D721Med (cell line): ENCODE results near the gene CIROP.

ENCODE experiments used
- DNase-seq: peaks from one replicate; pipeline ENCODE4 v3.0.0; 2011; ENCODE audit warnings: low spot score; ENCODE audit not compliant: insufficient read length
- FAIRE-seq: peaks from 2 replicates; lab custom pipeline; 2011; peaks lifted over from hg19 to GRCh38; lab: Jason Lieb, UNC
- TF ChIP-seq, protein P1 (sequence below): IDR thresholded peaks from 2 replicates; pipeline ENCODE4 v1.5.1; 2012; ENCODE audit warnings: mild to moderate bottlenecking, control low read depth; ENCODE audit not compliant: insufficient read depth; ENCODE audit errors: missing control alignments

CIROP gene

DNA sequence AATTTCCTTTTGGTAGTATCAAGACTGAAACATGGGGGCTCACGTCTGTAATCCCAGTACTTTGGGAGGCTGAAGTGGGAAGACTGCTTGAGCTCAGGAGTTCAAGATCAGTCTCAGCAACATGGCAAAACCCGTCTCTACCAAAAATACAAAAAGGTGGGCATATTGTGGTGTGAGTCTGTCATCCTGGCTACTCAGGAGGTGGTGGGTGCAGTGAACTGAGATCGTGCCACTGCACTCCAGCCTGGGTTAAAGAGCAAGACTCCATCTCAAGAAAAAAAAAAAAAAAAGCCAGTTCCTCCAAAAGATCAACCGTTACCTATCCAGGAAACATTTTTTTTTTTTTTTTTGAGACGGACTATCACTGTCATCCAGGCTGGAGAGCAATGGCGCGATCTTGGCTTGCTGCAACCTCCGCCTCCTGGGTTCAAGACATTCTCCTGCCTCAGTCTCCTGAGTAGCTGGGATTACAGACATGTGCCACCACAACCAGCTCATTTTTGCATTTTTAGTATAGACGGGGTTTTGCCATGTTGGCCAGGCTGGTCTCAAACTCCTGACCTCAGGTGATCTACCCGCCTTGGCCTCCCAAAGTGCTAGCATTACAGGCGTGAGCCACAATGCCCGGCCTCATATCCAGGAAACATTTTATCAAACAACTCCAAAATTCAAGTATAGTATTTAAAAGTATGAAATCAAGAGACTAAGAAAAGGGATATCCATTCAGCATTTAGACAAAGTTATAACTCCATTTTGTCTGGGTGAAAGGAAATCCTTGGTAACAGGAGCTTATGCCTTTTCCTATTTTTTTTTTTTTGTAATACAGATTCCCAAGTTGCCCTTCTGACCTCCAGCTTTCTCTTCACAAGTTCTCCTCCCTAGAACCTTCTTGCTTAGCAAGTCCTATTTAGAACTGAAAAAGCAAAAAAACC lies 13.2 kb downstream of the CIROP start:
- FAIRE-seq (no peak), DNase-seq (no peak)
- TF ChIP-seq, protein P1, sequence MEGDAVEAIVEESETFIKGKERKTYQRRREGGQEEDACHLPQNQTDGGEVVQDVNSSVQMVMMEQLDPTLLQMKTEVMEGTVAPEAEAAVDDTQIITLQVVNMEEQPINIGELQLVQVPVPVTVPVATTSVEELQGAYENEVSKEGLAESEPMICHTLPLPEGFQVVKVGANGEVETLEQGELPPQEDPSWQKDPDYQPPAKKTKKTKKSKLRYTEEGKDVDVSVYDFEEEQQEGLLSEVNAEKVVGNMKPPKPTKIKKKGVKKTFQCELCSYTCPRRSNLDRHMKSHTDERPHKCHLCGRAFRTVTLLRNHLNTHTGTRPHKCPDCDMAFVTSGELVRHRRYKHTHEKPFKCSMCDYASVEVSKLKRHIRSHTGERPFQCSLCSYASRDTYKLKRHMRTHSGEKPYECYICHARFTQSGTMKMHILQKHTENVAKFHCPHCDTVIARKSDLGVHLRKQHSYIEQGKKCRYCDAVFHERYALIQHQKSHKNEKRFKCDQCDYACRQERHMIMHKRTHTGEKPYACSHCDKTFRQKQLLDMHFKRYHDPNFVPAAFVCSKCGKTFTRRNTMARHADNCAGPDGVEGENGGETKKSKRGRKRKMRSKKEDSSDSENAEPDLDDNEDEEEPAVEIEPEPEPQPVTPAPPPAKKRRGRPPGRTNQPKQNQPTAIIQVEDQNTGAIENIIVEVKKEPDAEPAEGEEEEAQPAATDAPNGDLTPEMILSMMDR: no peak

DNA sequence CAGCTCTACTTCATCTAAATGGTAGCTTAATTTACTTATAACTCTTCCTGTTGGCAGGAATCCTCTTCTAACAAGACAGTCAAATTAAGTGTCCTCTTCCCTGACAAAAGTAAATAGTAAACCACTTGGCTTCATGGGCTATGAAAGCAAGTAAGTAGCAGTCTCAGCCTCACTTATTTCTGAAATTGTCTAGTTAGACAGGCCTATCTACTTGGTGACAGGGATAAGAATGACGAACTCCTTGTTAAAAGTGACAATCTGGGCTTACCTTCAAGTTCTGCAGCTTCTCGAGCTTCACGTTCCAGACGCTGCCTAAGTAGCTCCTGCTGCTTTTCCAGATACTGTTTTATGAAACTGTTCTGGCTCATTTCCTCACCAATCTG lies 14.5 kb downstream of the CIROP start:
- TF ChIP-seq, protein P1: no peak
- no peak for DNase-seq

DNA sequence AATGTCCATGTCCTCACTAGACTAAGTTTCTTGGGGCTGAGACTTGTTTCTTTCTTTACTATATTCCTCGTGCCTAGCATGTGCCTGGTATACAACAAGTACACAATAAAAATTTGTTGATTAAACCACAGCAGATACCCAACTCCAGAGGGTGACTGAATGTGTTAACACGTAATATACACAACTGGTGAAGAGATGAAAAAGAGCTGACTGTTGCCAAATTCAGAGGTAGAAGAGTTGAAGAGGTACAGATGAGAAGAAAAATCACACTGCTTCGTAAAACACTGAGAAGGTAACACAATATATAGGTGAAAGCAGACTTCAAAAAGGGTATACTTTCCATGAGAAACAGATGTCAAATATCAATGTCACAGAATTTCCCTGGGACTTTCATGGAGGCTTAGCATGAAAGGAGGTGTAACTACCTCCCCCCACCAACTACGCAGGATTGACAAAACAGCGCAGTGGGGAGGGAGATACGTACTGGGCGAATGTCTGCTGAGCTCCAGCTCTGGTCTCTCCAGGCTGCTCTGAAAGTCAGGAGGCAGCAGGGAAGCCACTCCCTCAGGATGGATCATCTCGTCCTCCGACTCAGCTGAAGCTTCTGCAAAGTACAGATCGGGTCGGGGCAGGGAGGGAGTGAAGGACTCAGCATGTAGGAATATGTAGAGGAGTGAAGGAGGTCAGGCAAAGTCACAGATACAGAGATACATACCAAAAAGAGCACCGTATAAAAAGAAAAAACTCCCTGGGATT lies 15.1 kb downstream of the CIROP start:
- no peak for DNase-seq
- FAIRE-seq: no peak
- TF ChIP-seq, protein P1: no peak

More for the DNA sequence above, 14.5 kb downstream of the CIROP start:
- FAIRE-seq: no peak

DNA sequence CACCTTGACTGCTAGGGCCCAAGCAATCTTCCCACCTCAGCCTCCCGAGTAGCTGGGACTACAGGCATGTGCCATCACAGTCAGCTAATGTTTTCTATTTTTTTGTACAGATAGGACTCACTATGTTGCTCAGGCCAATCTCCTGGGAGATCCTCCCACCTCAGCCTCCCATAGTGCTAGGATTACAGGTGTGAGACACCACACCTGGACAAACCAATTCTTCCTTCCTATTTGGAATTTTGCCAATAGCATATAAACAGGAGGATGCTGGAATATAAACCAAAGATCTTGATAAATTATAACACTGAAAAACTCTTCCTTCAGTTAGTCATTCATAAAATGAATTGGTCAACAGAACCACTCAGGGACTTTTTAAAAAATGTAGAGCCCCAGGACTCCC lies 18.2 kb downstream of the CIROP start:
- TF ChIP-seq, protein P1: no peak
- DNase-seq (no peak), FAIRE-seq (no peak)

DNA sequence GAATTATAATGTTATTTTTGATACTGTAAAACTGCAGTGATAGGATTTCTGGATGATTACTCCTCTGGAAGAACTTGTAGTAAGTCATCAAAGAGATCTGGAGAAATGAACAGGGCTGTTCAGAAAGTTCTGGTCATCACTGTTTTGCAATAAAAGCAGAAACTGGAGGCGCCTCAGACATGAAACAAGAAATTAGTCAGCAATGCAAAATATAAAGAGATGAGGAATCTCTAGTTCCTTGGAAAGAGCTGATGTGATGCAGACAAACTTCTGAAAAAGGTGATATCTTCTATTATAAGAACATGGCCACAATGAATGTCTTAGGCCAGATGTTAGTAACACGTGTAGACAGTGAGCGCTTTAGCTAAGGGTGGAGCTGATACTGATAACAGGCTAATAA lies 19.3 kb downstream of the CIROP start:
- FAIRE-seq (no peak), DNase-seq (no peak)
- TF ChIP-seq, protein P1: no peak

DNA sequence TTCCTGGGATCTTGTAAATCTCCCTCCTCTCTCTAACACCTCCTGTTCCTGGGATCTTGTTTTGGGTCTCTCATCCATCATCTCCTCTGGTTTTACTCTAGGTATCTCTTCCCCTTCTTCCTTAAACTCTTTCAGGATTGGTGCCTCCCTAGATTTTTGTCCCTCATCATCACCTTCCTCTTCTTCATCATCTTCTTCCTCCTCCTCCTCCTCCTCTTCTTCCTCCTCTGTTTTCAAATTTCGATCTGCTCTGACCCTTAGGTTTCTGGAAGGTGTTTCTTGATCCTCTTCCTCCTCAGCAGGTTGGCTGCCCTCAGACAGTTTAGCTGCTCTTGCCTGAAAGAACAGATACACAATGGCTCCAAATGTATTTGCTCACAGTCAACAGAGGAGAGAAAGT lies 24.3 kb downstream of the CIROP start:
- DNase-seq (no peak), FAIRE-seq (no peak)
- TF ChIP-seq, protein P1: no peak
